HS-5 (cell line): ENCODE measurements around the gene GATAD2B.
"Not testable (repeated sequence)": the region's sequence is repeated elsewhere in the genome, so short reads cannot be mapped to it uniquely, and the experiment has no call there.

Source experiments
- DNase-seq: peaks from one replicate; pipeline ENCODE4 v3.0.0-alpha.2; 2012; ENCODE audit warnings: low read depth

GATAD2B gene

GRCh38 chr1:153929981-153930948 is 7.5 kb upstream of the GATAD2B start:
- no peak for DNase-seq

- no peak for DNase-seq
Observed at GRCh38 chr1:153929426-153929825, 6.7 kb upstream of the GATAD2B start.

- DNase-seq = no peak
Observed at GRCh38 chr1:153928791-153929341, 6.1 kb upstream of the GATAD2B start.

- no peak for DNase-seq
Observed at GRCh38 chr1:153928245-153928644, 5.5 kb upstream of the GATAD2B start.

- no peak for DNase-seq
Observed at GRCh38 chr1:153926405-153926804, 3.6 kb upstream of the GATAD2B start.

- DNase-seq = no peak
Observed at GRCh38 chr1:153922076-153922971, 448 bp downstream of the GATAD2B start.

- no peak for DNase-seq
Observed at GRCh38 chr1:153921803-153922075, 1.0 kb downstream of the GATAD2B start.

- no peak for DNase-seq
Observed at GRCh38 chr1:153921080-153921802, 1.5 kb downstream of the GATAD2B start.

GRCh38 chr1:153919876-153920852 is 2.6 kb downstream of the GATAD2B start:
- DNase-seq = no peak

GRCh38 chr1:153916297-153916696 is 6.5 kb downstream of the GATAD2B start:
- no peak for DNase-seq

GRCh38 chr1:153912349-153912748 is 10.4 kb downstream of the GATAD2B start:
- DNase-seq = no peak

- DNase-seq = not testable (repeated sequence)
Observed at GRCh38 chr1:153910560-153910959, 12.2 kb downstream of the GATAD2B start.

- no peak for DNase-seq
Observed at GRCh38 chr1:153908071-153908470, 14.7 kb downstream of the GATAD2B start.

- DNase-seq = no peak
Observed at GRCh38 chr1:153907134-153907533, 15.6 kb downstream of the GATAD2B start.

GRCh38 chr1:153906396-153906795 is 16.4 kb downstream of the GATAD2B start:
- no peak for DNase-seq

GRCh38 chr1:153905908-153906307 is 16.9 kb downstream of the GATAD2B start:
- DNase-seq = not testable (repeated sequence)

- DNase-seq = no peak
Observed at GRCh38 chr1:153903841-153904455, 18.8 kb downstream of the GATAD2B start.

- no peak for DNase-seq
Observed at GRCh38 chr1:153899509-153899908, 23.3 kb downstream of the GATAD2B start.

- DNase-seq = not testable (repeated sequence)
Observed at GRCh38 chr1:153895866-153896265, 26.9 kb downstream of the GATAD2B start.

GRCh38 chr1:153891042-153891441 is 31.7 kb downstream of the GATAD2B start:
- not testable (repeated sequence) for DNase-seq
